Spleen (tissue), 7 donors: Measurements from ENCODE around the gene ELP5.

Experiments used
- POLR2A ChIP-seq, 3 donors: fragments of 450-650 bp; IDR thresholded peaks; one replicate each; pipeline ENCODE4 v1.5.1; 2017; ENCODE audit warnings: antibody characterized with exemption in 3 of 3, mild to moderate bottlenecking in 1 of 3
- TF ChIP-seq, protein P1 (sequence below), 11 experiments: fragments of 200-600 bp in 7 of 11; fragments of 450-650 bp in 4 of 11; sonication (generic) in 4 of 11; IDR thresholded peaks in 8 of 11; conservative IDR thresholded peaks in 3 of 11; 1 replicate in 7 of 11; 2 replicates in 4 of 11; pipeline versions ENCODE4 v1.4.0 to v1.8.0; 2016 to 2021; ENCODE audit warnings: antibody characterized with exemption in 11 of 11, inconsistent platforms in 4 of 11, mild to moderate bottlenecking in 1 of 11
- donor health status: DM: no; HTN: no; CAD: no; lungs with moderate emphysema.
- donor health status: DM: no; HTN: no; CAD: no.
- donor health status: DM: no; HTN: no; CAD: no.

DNA sequence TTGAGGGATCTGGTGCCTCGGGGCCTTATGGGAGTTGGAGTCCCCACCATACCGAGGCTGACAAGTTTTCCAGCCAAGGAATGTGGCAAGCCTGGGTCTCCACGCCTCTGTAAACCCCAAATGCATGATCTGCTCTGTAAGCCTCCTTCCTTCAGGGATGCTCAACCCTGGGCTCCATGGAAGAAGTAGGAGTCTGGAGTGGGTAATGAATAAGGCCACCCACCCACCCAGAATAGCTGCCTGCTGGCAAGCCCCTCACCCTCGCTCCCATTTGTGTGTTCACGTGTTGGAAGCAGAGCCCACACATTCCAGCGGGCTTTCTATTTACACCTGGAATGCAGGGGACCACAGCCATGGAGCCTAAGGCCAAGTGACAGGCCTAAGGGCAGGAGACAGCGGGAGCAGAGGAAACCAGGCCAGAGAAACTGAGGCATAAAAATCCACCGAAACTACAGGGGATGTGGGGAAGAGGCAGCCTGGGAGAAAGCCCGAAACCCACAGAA, 36.8 kb upstream of the ELP5 start:
- TF ChIP-seq POLR2A (IDR thresholded peaks at IDR 0.05), result no peak
- TF ChIP-seq, protein P1, sequence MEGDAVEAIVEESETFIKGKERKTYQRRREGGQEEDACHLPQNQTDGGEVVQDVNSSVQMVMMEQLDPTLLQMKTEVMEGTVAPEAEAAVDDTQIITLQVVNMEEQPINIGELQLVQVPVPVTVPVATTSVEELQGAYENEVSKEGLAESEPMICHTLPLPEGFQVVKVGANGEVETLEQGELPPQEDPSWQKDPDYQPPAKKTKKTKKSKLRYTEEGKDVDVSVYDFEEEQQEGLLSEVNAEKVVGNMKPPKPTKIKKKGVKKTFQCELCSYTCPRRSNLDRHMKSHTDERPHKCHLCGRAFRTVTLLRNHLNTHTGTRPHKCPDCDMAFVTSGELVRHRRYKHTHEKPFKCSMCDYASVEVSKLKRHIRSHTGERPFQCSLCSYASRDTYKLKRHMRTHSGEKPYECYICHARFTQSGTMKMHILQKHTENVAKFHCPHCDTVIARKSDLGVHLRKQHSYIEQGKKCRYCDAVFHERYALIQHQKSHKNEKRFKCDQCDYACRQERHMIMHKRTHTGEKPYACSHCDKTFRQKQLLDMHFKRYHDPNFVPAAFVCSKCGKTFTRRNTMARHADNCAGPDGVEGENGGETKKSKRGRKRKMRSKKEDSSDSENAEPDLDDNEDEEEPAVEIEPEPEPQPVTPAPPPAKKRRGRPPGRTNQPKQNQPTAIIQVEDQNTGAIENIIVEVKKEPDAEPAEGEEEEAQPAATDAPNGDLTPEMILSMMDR (IDR thresholded peaks at IDR 0.05 in 8 of 11, conservative IDR thresholded peaks at IDR 0.05 in 3 of 11), result peak in 2 of 11 experiments; percentile 2 to 4
